SK-N-SH treated with all-trans-retinoic acid at 6 μM for 48 hours (cell line): ENCODE data around the gene CCR7.

ENCODE experiments used
- ARNTL ChIP-seq: fragments of 450-650 bp; formaldehyde crosslinking; IDR thresholded peaks from 2 replicates; pipeline ENCODE4 v1.5.0; 2020; ENCODE audit warnings: low read depth, mild to moderate bottlenecking, moderate library complexity, borderline replicate concordance
- ESRRG ChIP-seq: fragments of 250-450 bp; sonication (Bioruptor Pico); IDR thresholded peaks from 2 replicates; pipeline ENCODE4 v1.6.1; 2021; ENCODE audit warnings: mild to moderate bottlenecking
- ISL1 ChIP-seq: fragments of 250-450 bp; sonication (Bioruptor Pico); IDR thresholded peaks from 2 replicates; pipeline ENCODE4 v2.1.2; 2022; ENCODE audit warnings: mild to moderate bottlenecking, moderate library complexity
- OSR1 ChIP-seq: fragments of 250-450 bp; sonication (Bioruptor Pico); IDR thresholded peaks from 2 replicates; pipeline ENCODE4 v1.8.0; 2022; ENCODE audit warnings: moderate library complexity, mild to moderate bottlenecking, inconsistent platforms
- PPARA ChIP-seq: fragments of 250-450 bp; sonication (Bioruptor Pico); IDR thresholded peaks from 2 replicates; pipeline ENCODE4 v1.5.0; 2020; ENCODE audit warnings: mild to moderate bottlenecking, borderline replicate concordance
- RARB ChIP-seq: fragments of 250-450 bp; sonication (Bioruptor Pico); IDR thresholded peaks from 2 replicates; pipeline ENCODE4 v1.8.0; 2021; ENCODE audit warnings: mild to moderate bottlenecking, moderate library complexity
- SNAI2 ChIP-seq: fragments of 250-450 bp; sonication (Bioruptor Pico); IDR thresholded peaks from 2 replicates; pipeline ENCODE4 v1.5.0; 2020; ENCODE audit warnings: mild to moderate bottlenecking, moderate library complexity
- TCF4 ChIP-seq: fragments of 250-450 bp; sonication (Bioruptor Pico); IDR thresholded peaks from 2 replicates; pipeline ENCODE4 v1.8.0; 2021; ENCODE audit warnings: mild to moderate bottlenecking, moderate library complexity, borderline replicate concordance
- ZFP30 ChIP-seq: fragments of 450-650 bp; formaldehyde crosslinking; IDR thresholded peaks from 2 replicates; pipeline ENCODE4 v1.5.0; 2022; ENCODE audit warnings: mild to moderate bottlenecking, moderate library complexity
- ZNF565 ChIP-seq: fragments of 450-650 bp; formaldehyde crosslinking; conservative IDR thresholded peaks from 2 replicates; pipeline ENCODE4 v1.5.0; 2020; ENCODE audit warnings: low read depth, mild to moderate bottlenecking, moderate library complexity
- ZNF8 ChIP-seq: fragments of 450-650 bp; formaldehyde crosslinking; IDR thresholded peaks from 2 replicates; pipeline ENCODE4 v1.5.0; 2020; ENCODE audit warnings: mild to moderate bottlenecking, moderate library complexity
- TF ChIP-seq, protein P1 (sequence below): fragments of 250-450 bp; sonication (Bioruptor Pico); IDR thresholded peaks from 2 replicates; pipeline ENCODE4 v1.8.0; 2020; ENCODE audit warnings: mild to moderate bottlenecking, moderate library complexity, borderline replicate concordance

DNA sequence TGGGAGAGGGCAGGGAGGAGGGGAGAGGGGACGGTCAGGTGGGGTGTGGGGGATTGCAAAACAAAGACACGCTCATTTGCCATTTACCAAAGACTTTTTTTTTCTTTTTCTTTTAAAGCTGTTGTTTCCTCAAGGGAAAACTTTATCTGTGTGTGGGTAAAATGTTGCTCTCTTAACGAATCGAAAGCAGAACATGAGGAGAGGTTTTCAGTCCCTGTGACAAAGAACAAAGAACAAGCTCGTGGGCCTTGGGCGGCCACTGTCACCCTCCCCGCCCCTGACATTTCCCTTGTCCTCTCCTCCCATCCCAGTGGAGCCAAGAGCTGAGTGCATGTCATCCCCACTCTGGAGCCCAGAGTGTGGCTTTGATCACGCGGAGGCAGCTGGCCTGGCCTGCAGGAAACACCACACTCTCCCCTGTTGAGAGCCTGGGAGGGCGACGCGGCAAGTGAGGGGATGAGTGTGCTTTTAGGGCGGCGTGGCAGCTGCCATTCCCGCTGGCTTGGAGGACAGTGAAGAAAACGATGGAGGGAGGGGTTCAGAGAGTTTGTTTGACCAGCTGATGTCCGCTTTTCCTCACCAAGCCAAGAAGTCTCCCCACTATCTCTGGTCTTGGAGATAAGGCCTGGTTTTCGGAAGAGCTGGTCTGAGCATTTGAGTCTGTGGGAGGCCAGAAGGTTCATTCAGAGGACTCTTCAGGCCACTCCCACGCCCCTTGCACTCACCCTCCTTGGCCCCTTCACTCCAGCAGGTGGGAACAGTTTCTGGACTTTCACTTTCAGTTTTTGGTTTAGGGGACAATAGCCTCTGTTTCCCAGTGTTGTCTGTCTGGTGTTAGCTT, 11.4 kb downstream of the CCR7 start:
- TF ChIP-seq ZFP30: no peak
- TF ChIP-seq TCF4 (CRISPR knock-in tag): no peak
- TF ChIP-seq SNAI2 (CRISPR knock-in tag): no peak
- no peak for TF ChIP-seq ISL1 (CRISPR knock-in tag)
- TF ChIP-seq, protein P1, sequence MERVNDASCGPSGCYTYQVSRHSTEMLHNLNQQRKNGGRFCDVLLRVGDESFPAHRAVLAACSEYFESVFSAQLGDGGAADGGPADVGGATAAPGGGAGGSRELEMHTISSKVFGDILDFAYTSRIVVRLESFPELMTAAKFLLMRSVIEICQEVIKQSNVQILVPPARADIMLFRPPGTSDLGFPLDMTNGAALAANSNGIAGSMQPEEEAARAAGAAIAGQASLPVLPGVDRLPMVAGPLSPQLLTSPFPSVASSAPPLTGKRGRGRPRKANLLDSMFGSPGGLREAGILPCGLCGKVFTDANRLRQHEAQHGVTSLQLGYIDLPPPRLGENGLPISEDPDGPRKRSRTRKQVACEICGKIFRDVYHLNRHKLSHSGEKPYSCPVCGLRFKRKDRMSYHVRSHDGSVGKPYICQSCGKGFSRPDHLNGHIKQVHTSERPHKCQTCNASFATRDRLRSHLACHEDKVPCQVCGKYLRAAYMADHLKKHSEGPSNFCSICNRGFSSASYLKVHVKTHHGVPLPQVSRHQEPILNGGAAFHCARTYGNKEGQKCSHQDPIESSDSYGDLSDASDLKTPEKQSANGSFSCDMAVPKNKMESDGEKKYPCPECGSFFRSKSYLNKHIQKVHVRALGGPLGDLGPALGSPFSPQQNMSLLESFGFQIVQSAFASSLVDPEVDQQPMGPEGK (CRISPR knock-in tag): no peak
- TF ChIP-seq ARNTL: no peak
- no peak for TF ChIP-seq ESRRG (CRISPR knock-in tag)
- no peak for TF ChIP-seq ZNF8 (CRISPR knock-in tag)
- TF ChIP-seq RARB: no peak
- TF ChIP-seq ZNF565 (CRISPR knock-in tag): no peak
- TF ChIP-seq OSR1 (CRISPR knock-in tag): no peak
- no peak for TF ChIP-seq PPARA
